GM23338 (cell line): ENCODE data around the gene NDP. TPM values are rescaled to one million over a fixed set of nuclear protein-coding genes. Genes with fewer than 3 reads are reported as not detected.

Source experiments
- ATAC-seq: fragments of 200-7000 bp; cut with Tn5 transposase; 3 replicates; pipeline ENCODE4 v1.9.1; 2020
- DNase-seq: peaks from one replicate; pipeline ENCODE4 v3.0.0-alpha.2; 2015; ENCODE audit warnings: low spot score
- H2AFZ ChIP-seq: fragments of 200-600 bp; sonication (generic); 2 replicates; pipeline ENCODE4 v1.8.0; 2016; ENCODE audit warnings: antibody characterized with exemption, mild to moderate bottlenecking, moderate library complexity
- H3F3A ChIP-seq: fragments of 200-600 bp; sonication (generic); replicated peaks from 2 replicates; pipeline ENCODE4 v1.8.0; 2017; ENCODE audit warnings: antibody characterized with exemption, mixed run types, low read depth
- H3K27ac ChIP-seq: fragments of 200-600 bp; sonication (generic); 2 replicates; pipeline ENCODE4 v1.6.1; 2016; ENCODE audit warnings: low read depth
- H3K27me3 ChIP-seq: fragments of 200-600 bp; sonication (generic); 2 replicates; pipeline ENCODE4 v1.8.0; 2016; ENCODE audit warnings: mild to moderate bottlenecking, mixed run types, moderate library complexity; ENCODE audit not compliant: insufficient read depth
- H3K36me3 ChIP-seq: fragments of 200-600 bp; sonication (generic); 2 replicates; pipeline ENCODE4 v1.8.0; 2016; ENCODE audit warnings: mild to moderate bottlenecking; ENCODE audit not compliant: insufficient read depth
- H3K4me1 ChIP-seq: fragments of 200-600 bp; sonication (generic); 2 replicates; pipeline ENCODE4 v1.8.0; 2016; ENCODE audit warnings: mild to moderate bottlenecking, moderate library complexity; ENCODE audit not compliant: insufficient read depth
- H3K4me2 ChIP-seq: fragments of 200-600 bp; sonication (generic); 2 replicates; pipeline ENCODE4 v1.7.1; 2017; ENCODE audit warnings: mixed run types
- H3K4me3 ChIP-seq: fragments of 200-600 bp; sonication (generic); 2 replicates; pipeline ENCODE4 v1.6.1; 2016; ENCODE audit warnings: mixed run types
- H3K79me2 ChIP-seq: fragments of 200-600 bp; sonication (generic); replicated peaks from 2 replicates; pipeline ENCODE4 v1.8.0; 2017; ENCODE audit warnings: mild to moderate bottlenecking; ENCODE audit not compliant: insufficient read depth
- H3K9me2 ChIP-seq: fragments of 200-600 bp; sonication (generic); 2 replicates; pipeline ENCODE4 v1.8.0; 2017; ENCODE audit not compliant: insufficient read depth
- H4K20me1 ChIP-seq: fragments of 200-600 bp; sonication (generic); replicated peaks from 2 replicates; pipeline ENCODE4 v1.8.0; 2017; ENCODE audit warnings: mild to moderate bottlenecking; ENCODE audit not compliant: insufficient read depth
- H3K27ac Mint-ChIP-seq: 2 replicates; pipeline ENCODE4 v1.8.0; 2020; ENCODE audit warnings: inconsistent platforms, mild to moderate bottlenecking, moderate library complexity, mixed read lengths
- H3K27me3 Mint-ChIP-seq: 3 replicates; pipeline ENCODE4 v1.8.0; 2022; ENCODE audit warnings: low read depth, mild to moderate bottlenecking, moderate library complexity, mixed read lengths, inconsistent platforms; ENCODE audit not compliant: insufficient read depth, poor library complexity
- H3K36me3 Mint-ChIP-seq: 3 replicates; pipeline ENCODE4 v1.8.0; 2021; ENCODE audit warnings: low read depth, mild to moderate bottlenecking, inconsistent platforms, moderate library complexity, mixed read lengths
- H3K4me1 Mint-ChIP-seq: 3 replicates; pipeline ENCODE4 v1.8.0; 2020; ENCODE audit warnings: mild to moderate bottlenecking, inconsistent platforms, mixed read lengths
- H3K4me3 Mint-ChIP-seq: 3 replicates; pipeline ENCODE4 v1.8.0; 2021; ENCODE audit warnings: moderate library complexity, mild to moderate bottlenecking, inconsistent platforms, mixed read lengths
- H3K9me3 Mint-ChIP-seq: 3 replicates; pipeline ENCODE4 v1.8.0; 2020; ENCODE audit warnings: moderate library complexity, mild to moderate bottlenecking, inconsistent platforms, mixed read lengths
- EZH2 ChIP-seq: fragments of 200-600 bp; sonication (generic); IDR thresholded peaks from one replicate; pipeline ENCODE4 v1.8.0; 2017; ENCODE audit warnings: antibody characterized with exemption, mild to moderate bottlenecking, low read depth; ENCODE audit not compliant: unreplicated experiment
- EZH2phosphoT487 ChIP-seq: fragments of 200-600 bp; sonication (generic); IDR thresholded peaks from one replicate; pipeline ENCODE4 v1.8.1; 2018; ENCODE audit warnings: antibody characterized with exemption; ENCODE audit not compliant: unreplicated experiment
- JUNB ChIP-seq: IDR thresholded peaks from one replicate; pipeline ENCODE4 v1.6.1; 2016; ENCODE audit warnings: antibody characterized with exemption; ENCODE audit not compliant: unreplicated experiment
- NANOG ChIP-seq: IDR thresholded peaks from 2 replicates; pipeline ENCODE4 v1.6.1; 2016; ENCODE audit warnings: antibody characterized with exemption, borderline replicate concordance
- POLR2AphosphoS5 ChIP-seq: IDR thresholded peaks from 2 replicates; pipeline ENCODE4 v1.6.1; 2016; ENCODE audit warnings: antibody characterized with exemption, low read depth
- STAT1 ChIP-seq: IDR thresholded peaks from one replicate; pipeline ENCODE4 v1.6.1; 2016; ENCODE audit warnings: antibody characterized with exemption; ENCODE audit not compliant: unreplicated experiment
- ZNF114 ChIP-seq: fragments of 250-450 bp; sonication (Bioruptor Pico); IDR thresholded peaks from 2 replicates; pipeline ENCODE4 v1.5.0; 2020; ENCODE audit warnings: mild to moderate bottlenecking, moderate library complexity
- ZNF331 ChIP-seq: fragments of 250-450 bp; sonication (Bioruptor Pico); IDR thresholded peaks from 2 replicates; pipeline ENCODE4 v1.5.0; 2020; ENCODE audit warnings: low read depth, mild to moderate bottlenecking, moderate library complexity
- polyA plus RNA-seq: library from polyadenylated mRNA; unstranded; fragments of >200 nt; fragmentation: Nextera tagmentation; extraction: Ambion mirVana; gene quantifications from 2 replicates; pipeline ENCODE4 v1.2.1, GENCODE V29; 2016
- total RNA-seq: library from RNA; depleted of rRNA; stranded (reverse); fragments of >200 nt; shearing (Covaris generic); gene quantifications from 2 replicates; pipeline ENCODE4 v1.2.3, GENCODE V29; 2014
- TF ChIP-seq, protein P1 (sequence below): IDR thresholded peaks from 2 replicates; pipeline ENCODE4 v1.6.1; 2016; ENCODE audit warnings: antibody characterized with exemption
- TF ChIP-seq, protein P2 (sequence below): fragments of 250-450 bp; sonication (Bioruptor Pico); IDR thresholded peaks from 2 replicates; pipeline ENCODE4 v1.5.0; 2020; ENCODE audit warnings: mild to moderate bottlenecking, moderate library complexity
- TF ChIP-seq, protein P3 (sequence below), 2 experiments: fragments of 200-600 bp in 1 of 2; sonication (generic) in 1 of 2; conservative IDR thresholded peaks; 2 replicates each; pipeline versions ENCODE4 v1.5.1 to v1.6.1; 2016 to 2017; ENCODE audit warnings: antibody characterized with exemption in 2 of 2, low read depth in 2 of 2, mild to moderate bottlenecking in 2 of 2, moderate library complexity in 1 of 2

NDP gene
- total and polyA plus RNA-seq, 2 experiments from 2014 or later: 0.14 TPM; not detected in 1

- no peaks in the 10 kb centered on the region for H3K36me3 ChIP-seq
- no peaks in the 10 kb centered on the region for H4K20me1 ChIP-seq
- DNase-seq: no peak
- no peak overlapping the region for H3K27ac Mint-ChIP-seq
- H3K27ac ChIP-seq: no peak overlapping the region
- ATAC-seq: no peak
- H3K4me3 Mint-ChIP-seq: no peak overlapping the region
- no peaks in the 10 kb centered on the region for H3K4me1 ChIP-seq
- no peaks in the 10 kb centered on the region for H3K27me3 ChIP-seq
- H3K27me3 Mint-ChIP-seq: no peaks in the 10 kb centered on the region
- no peak overlapping the region for H3K4me2 ChIP-seq
- no peaks in the 10 kb centered on the region for H3K79me2 ChIP-seq
- H3K4me3 ChIP-seq: no peak overlapping the region
- H3K9me3 Mint-ChIP-seq: no peaks in the 10 kb centered on the region
- no peaks in the 10 kb centered on the region for H3K4me1 Mint-ChIP-seq
- H3K36me3 Mint-ChIP-seq: no peaks in the 10 kb centered on the region
- no peak overlapping the region for H2AFZ ChIP-seq
- H3F3A ChIP-seq: no peaks in the 10 kb centered on the region
- no peaks in the 10 kb centered on the region for H3K9me2 ChIP-seq
- TF ChIP-seq POLR2AphosphoS5: no peak
- no peak for TF ChIP-seq STAT1
- TF ChIP-seq, protein P1, sequence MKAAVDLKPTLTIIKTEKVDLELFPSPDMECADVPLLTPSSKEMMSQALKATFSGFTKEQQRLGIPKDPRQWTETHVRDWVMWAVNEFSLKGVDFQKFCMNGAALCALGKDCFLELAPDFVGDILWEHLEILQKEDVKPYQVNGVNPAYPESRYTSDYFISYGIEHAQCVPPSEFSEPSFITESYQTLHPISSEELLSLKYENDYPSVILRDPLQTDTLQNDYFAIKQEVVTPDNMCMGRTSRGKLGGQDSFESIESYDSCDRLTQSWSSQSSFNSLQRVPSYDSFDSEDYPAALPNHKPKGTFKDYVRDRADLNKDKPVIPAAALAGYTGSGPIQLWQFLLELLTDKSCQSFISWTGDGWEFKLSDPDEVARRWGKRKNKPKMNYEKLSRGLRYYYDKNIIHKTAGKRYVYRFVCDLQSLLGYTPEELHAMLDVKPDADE: no peak
- TF ChIP-seq, protein P2, sequence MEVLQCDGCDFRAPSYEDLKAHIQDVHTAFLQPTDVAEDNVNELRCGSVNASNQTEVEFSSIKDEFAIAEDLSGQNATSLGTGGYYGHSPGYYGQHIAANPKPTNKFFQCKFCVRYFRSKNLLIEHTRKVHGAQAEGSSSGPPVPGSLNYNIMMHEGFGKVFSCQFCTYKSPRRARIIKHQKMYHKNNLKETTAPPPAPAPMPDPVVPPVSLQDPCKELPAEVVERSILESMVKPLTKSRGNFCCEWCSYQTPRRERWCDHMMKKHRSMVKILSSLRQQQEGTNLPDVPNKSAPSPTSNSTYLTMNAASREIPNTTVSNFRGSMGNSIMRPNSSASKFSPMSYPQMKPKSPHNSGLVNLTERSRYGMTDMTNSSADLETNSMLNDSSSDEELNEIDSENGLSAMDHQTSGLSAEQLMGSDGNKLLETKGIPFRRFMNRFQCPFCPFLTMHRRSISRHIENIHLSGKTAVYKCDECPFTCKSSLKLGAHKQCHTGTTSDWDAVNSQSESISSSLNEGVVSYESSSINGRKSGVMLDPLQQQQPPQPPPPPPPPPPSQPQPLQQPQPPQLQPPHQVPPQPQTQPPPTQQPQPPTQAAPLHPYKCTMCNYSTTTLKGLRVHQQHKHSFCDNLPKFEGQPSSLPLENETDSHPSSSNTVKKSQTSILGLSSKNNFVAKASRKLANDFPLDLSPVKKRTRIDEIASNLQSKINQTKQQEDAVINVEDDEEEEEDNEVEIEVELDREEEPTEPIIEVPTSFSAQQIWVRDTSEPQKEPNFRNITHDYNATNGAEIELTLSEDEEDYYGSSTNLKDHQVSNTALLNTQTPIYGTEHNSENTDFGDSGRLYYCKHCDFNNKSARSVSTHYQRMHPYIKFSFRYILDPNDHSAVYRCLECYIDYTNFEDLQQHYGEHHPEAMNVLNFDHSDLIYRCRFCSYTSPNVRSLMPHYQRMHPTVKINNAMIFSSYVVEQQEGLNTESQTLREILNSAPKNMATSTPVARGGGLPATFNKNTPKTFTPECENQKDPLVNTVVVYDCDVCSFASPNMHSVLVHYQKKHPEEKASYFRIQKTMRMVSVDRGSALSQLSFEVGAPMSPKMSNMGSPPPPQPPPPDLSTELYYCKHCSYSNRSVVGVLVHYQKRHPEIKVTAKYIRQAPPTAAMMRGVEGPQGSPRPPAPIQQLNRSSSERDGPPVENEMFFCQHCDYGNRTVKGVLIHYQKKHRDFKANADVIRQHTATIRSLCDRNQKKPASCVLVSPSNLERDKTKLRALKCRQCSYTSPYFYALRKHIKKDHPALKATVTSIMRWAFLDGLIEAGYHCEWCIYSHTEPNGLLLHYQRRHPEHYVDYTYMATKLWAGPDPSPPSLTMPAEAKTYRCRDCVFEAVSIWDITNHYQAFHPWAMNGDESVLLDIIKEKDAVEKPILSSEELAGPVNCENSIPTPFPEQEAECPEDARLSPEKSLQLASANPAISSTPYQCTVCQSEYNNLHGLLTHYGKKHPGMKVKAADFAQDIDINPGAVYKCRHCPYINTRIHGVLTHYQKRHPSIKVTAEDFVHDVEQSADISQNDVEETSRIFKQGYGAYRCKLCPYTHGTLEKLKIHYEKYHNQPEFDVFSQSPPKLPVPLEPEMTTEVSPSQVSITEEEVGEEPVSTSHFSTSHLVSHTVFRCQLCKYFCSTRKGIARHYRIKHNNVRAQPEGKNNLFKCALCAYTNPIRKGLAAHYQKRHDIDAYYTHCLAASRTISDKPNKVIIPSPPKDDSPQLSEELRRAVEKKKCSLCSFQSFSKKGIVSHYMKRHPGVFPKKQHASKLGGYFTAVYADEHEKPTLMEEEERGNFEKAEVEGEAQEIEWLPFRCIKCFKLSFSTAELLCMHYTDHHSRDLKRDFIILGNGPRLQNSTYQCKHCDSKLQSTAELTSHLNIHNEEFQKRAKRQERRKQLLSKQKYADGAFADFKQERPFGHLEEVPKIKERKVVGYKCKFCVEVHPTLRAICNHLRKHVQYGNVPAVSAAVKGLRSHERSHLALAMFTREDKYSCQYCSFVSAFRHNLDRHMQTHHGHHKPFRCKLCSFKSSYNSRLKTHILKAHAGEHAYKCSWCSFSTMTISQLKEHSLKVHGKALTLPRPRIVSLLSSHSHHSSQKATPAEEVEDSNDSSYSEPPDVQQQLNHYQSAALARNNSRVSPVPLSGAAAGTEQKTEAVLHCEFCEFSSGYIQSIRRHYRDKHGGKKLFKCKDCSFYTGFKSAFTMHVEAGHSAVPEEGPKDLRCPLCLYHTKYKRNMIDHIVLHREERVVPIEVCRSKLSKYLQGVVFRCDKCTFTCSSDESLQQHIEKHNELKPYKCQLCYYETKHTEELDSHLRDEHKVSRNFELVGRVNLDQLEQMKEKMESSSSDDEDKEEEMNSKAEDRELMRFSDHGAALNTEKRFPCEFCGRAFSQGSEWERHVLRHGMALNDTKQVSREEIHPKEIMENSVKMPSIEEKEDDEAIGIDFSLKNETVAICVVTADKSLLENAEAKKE (CRISPR knock-in tag): no peak
- TF ChIP-seq, protein P3, sequence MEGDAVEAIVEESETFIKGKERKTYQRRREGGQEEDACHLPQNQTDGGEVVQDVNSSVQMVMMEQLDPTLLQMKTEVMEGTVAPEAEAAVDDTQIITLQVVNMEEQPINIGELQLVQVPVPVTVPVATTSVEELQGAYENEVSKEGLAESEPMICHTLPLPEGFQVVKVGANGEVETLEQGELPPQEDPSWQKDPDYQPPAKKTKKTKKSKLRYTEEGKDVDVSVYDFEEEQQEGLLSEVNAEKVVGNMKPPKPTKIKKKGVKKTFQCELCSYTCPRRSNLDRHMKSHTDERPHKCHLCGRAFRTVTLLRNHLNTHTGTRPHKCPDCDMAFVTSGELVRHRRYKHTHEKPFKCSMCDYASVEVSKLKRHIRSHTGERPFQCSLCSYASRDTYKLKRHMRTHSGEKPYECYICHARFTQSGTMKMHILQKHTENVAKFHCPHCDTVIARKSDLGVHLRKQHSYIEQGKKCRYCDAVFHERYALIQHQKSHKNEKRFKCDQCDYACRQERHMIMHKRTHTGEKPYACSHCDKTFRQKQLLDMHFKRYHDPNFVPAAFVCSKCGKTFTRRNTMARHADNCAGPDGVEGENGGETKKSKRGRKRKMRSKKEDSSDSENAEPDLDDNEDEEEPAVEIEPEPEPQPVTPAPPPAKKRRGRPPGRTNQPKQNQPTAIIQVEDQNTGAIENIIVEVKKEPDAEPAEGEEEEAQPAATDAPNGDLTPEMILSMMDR (conservative IDR thresholded peaks at IDR 0.05; ENCODE audit: low read depth in 2 of 2): no peak
- TF ChIP-seq EZH2phosphoT487: no peak
- no peak for TF ChIP-seq JUNB
- no peak for TF ChIP-seq EZH2
- no peak for TF ChIP-seq ZNF114 (CRISPR knock-in tag)
- no peak for TF ChIP-seq NANOG
- no peak for TF ChIP-seq ZNF331 (CRISPR knock-in tag)
Measured at GRCh38 chrX:44019911-44020310, 46.7 kb upstream of the NDP start.
